Eye (tissue), 1 donor: ENCODE measurements around the gene KCNC1.

Experiments used
- DNase-seq: peaks from one replicate; pipeline ENCODE4 v3.0.0-alpha.2; 2015

The KCNC1 gene

GRCh38 chr11:17734418-17734911 lies at the start of gene KCNC1:
KCNC1 (plus strand) TSS chr11:17734781; CDS start chr11:17736003, 1,222 bp downstream.
- peak; percentile 84 for DNase-seq

GRCh38 chr11:17686231-17686980 lies 48.2 kb upstream of the KCNC1 start:
- peak; percentile 63 for DNase-seq

DNA sequence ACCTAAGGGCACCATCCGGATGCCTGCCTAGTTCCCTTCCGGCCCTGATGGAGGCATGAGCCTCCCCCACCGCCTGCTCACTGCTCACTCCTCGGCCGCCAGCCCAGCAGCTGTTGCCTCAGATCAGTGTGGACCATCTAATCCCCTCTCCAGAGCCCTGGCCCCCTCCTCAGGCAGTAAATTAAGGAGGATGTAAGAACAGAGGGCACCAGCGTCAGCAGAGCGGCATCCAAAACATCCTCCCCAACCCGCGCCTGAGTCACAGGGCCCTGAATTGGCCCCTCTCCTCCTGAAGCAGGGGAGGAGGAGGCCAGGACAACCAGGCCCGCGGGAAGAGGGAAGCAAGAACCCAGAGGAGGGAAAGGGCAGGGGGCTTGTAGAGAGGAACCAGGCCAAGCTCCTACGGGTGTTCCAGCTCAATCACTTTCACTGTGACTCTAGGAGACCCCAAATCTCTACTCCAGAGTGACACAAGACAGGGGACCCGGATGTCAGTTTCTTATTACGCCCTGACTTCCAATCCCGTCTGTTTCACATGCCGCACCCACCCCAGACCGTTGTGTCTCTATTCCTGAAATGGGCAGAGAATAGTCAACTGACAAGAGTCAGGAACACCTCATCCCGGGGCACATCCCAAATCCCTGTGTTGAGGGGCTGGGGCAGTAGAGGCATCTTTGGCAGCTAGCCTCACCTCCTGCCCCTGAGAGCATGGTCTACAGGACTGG lies 46.5 kb upstream of the KCNC1 start:
- DNase-seq: peak; percentile 32

- no peak for DNase-seq
Measured at GRCh38 chr11:17691550-17691949, 43.0 kb upstream of the KCNC1 start.

GRCh38 chr11:17691976-17692375 lies 42.6 kb upstream of the KCNC1 start:
- peak; percentile 33 for DNase-seq

- DNase-seq: no peak
Measured at GRCh38 chr11:17692931-17693330, 41.6 kb upstream of the KCNC1 start.

DNA sequence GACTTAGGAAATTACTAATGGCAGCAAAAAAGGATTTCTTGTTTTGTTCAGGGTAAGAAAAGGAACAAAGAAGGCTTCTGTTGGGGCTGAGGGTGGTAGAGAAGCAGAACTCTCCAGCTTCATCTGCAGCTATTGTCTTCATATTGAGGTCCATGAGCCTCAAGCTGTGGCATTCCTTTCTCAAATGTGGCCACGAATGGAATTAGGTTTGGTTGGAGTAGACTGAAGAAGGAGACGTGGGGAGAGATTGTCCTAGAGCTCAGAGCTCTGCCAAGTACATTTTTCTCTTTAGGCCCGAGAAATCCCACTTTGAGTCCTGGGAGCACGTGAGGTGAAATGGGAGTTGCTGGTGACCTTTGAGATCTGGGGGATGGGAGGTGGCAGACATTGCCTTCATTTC lies 41.0 kb upstream of the KCNC1 start:
- DNase-seq: no peak

DNA sequence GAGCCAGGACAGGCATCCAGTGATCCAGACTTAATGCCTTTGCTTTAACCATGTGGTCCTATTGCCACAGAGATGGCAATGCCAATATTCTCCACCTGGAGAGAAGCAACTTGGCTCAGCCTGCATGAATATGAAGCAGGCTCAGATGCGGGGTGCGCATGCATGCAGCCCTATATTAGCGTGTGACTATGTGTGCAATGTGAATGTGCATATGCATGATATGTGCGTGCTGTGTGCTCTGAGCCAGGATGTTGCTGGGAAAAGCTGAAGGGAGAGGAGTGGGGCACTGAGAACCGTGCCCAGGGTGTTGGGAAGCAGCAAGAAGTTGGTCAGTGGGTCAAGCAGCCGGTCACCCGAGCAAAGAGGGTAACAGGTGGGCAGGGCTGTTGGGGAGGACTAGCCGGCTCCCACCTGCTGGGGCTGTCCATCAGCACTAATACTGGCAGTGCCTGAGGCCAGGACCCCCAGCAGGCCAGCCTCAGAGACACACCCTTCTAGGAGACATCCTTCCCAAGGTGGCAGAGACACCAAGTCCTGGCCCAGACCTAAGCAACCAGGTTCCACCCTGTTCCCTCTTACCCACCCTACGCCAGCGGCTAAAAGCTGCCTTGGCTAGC lies 40.0 kb upstream of the KCNC1 start:
- DNase-seq: no peak

DNA sequence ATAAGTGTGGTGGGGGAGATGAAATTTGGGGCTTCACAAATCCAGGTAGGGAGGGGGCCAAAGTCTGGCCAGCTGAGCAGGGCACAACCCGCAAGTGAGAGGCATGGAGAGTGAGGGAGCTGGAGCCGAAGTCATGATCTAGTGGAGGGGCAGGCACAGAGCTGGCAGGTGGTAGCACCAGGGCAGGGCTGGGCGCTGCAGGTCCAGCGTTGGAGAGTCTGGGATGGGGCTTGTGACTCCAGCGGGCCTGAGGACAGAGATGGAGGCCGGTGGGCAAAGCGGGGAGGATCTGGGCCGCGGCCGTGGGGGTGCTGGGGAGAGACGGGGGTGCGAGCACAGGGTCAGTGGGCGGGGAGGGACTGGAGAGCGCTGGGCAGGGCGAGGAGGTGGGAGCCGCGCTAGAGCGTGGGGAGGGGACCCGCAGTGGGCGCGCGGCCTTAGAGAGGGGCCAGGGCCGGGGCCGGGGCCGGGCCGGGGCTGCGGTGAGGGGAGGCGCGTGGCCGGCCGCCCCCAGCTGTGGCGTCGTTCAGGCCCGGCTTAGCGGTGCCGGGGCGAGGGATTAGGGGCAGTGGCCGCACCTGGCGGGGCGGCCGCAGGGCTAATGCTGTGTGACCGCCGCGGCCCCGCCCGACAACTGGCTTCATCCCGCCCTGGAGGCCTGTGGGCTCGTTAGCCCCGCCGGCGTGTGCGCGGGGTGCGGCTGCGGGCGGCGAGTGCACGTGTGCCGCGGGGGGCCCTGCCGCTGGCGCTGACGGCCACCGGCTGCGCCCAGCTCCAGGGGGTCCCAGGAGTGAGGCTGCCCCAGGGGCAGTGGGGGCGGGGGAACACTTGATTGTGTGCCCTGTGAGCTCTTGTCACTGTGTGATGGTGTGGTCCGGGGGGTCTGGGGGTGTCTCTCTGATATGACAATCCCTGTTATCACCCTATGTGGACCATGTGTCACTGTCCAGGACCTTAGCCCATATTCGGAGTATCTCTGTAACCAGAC lies 38.8 kb upstream of the KCNC1 start:
- DNase-seq: peak; percentile 44

GRCh38 chr11:17696741-17697140 lies 37.8 kb upstream of the KCNC1 start:
- no peak for DNase-seq

DNA sequence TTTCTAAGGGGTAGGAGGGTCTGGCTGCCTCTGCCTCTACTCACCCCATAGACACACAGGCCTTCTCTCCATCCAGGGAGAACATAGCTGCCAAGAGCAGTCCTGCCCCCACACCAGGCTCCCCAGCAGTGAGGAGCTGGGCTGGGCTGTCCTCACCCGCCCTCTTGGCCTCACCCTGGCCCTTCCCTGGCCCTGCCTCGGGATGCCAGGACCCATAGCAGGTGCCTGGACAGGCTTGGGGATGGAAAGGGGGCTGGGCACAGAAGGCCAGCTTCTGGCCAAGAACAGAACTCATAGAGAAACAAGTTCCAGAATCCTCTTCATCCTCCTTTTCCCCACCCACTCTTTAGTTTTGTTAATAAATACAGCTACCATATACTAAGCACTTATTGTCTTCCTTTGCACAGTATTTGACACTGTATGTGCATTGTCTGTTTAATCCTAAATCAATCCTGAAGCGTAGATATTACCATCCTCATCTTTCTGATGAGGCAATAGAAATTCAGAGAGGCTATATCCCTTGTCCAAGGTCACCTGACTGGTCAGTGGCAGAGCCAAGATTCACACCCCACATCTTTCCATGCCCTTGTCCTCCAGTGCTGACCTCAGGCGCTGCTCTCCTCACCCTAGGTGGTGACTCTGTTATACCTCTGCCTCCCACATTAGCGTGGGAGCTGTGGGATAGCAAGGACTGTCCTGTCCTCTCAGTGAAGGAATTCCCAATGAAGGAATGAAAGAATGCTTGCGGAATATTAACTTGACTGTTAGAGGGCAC lies 37.2 kb upstream of the KCNC1 start:
- no peak for DNase-seq

GRCh38 chr11:17699147-17700114 lies 35.1 kb upstream of the KCNC1 start:
- DNase-seq: peak; percentile 60

GRCh38 chr11:17700991-17701390 lies 33.6 kb upstream of the KCNC1 start:
- DNase-seq: no peak

DNA sequence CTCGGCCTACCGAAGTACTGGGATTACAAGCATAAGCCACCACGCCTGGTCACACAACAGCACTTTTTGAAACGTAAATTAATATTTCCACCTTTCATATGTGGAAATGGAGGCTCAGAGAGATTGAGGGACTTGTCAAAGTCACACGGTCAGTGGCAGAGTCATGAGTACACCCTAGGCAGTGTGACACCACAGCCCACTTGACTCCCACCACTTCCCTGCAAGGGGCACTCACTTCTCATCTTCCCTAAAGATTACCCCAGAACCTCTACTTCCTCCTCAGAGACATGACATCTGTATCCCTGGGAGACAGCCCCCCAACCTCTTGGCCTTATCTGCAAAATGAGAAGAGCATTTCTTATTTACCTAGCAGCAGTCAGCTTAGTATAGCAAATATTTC lies 31.7 kb upstream of the KCNC1 start:
- DNase-seq: no peak

DNA sequence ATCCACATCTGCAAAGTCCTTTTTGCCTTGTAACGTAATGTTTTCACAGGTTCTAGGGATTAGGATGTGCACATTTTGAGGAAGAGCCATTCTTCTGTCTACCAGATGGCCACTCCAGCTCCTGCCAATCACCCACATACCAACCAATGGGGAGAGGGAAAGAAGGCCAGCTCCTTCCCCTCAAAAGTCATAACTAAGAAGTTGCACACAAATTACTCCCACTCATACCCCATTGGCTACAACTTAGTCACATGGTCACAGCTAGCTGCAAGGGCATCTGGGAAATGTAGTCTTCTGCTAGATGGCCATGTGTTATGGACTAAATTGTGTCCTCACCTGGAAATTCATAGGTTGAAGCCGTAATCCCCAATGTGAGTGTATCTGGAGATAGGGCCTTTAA lies 30.6 kb upstream of the KCNC1 start:
- DNase-seq: no peak

DNA sequence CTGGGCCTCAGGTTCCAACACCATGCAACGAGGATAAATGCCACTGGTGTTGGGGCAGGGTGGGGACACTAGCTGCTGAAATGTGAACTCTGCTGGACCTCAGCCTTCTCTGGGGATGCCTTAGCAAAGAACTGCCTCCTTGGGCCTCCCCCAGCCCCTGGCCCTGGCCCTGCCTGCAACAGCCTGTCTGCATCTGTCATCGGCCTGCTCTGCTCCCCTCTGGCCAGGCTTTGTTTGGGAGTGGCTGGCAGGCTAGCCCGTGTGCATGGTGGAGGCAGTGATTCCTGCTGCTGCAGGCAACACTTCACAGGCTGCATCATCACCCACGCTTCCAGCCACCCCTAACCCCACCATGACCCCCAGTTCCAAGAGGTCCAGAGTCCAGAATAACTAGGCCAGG lies 26.8 kb upstream of the KCNC1 start:
- DNase-seq: no peak

DNA sequence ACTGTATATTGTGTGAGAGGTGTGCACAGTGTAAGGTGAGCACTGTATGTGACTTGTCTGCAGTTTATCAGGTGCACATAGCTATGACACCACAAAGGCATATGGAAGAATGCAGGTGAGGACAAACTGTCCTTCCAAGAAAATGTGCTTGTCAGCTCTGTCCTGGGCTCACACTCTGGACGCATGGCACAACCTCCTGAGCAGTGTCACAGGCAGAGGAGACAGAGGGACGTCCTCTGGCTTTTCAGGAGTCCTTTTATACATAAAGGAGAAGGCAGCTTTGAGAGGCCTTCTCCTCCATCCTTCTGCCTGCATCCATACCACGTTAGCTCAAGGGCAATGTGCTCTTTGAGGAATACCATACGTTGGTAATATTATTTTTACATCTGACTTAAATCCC lies 22.7 kb upstream of the KCNC1 start:
- no peak for DNase-seq

DNA sequence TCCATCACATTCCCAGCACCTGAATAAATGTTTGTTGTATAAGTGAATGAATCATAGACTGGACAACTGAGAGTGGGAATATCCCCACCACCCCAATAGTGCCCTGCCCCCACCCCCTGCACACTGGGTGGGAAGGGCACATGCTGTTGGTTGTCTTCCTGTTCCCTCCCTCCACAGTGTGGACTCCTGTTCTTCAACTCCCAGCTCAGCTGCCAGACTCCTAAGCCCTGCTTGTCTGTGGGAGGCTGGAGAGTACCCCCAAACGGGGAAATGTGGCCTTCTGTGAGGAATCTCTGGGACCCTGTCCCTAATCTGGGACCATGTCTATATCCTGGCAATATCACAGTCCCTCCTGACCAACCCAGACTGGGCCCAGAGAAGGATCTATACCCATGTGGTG lies 20.7 kb upstream of the KCNC1 start:
- no peak for DNase-seq

- DNase-seq: no peak
Measured at GRCh38 chr11:17714356-17714854, 20.2 kb upstream of the KCNC1 start.

GRCh38 chr11:17714870-17715269 lies 19.7 kb upstream of the KCNC1 start:
- no peak for DNase-seq
